ENCODE results near the gene SAMD15.

SAMD15 gene

DNA sequence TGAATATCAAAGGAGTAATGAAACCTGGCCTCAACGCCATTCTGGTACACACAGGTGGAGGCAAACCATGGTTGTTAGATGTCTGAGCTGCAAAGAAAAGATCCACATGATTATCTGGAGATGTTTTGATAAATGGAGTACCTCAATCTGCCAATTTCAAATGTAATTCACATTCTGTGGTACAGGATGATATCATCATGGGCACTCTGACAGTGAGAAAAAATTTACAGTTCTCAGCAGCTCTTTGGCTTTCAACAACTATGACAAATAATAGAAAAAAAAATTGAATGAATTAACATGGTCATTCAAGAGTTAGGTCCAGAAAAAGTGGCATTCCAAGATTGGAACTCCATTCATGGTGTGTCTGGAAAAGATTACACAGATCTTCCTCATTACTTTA, 17.6 kb upstream of the SAMD15 start:
- no peaks in the 10 kb centered on the region for H4K20me1 ChIP-seq (ENCODE audit: low read depth, low read length)
- 0 out of 2 replicates have a peak, but pooled peaks cover 8% of the 10 kb centered on the region for H3K9me3 ChIP-seq (ENCODE audit: insufficient read depth, low read length)
- TF ChIP-seq EZH2phosphoT487 (conservative IDR thresholded peaks at IDR 0.05; ENCODE audit: low read length), result no peak
- TF ChIP-seq, protein P1, sequence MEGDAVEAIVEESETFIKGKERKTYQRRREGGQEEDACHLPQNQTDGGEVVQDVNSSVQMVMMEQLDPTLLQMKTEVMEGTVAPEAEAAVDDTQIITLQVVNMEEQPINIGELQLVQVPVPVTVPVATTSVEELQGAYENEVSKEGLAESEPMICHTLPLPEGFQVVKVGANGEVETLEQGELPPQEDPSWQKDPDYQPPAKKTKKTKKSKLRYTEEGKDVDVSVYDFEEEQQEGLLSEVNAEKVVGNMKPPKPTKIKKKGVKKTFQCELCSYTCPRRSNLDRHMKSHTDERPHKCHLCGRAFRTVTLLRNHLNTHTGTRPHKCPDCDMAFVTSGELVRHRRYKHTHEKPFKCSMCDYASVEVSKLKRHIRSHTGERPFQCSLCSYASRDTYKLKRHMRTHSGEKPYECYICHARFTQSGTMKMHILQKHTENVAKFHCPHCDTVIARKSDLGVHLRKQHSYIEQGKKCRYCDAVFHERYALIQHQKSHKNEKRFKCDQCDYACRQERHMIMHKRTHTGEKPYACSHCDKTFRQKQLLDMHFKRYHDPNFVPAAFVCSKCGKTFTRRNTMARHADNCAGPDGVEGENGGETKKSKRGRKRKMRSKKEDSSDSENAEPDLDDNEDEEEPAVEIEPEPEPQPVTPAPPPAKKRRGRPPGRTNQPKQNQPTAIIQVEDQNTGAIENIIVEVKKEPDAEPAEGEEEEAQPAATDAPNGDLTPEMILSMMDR (IDR thresholded peaks at IDR 0.05; ENCODE audit: insufficient read depth, low read length, poor library complexity, severe bottlenecking), result no peak
- H2AFZ ChIP-seq (ENCODE audit: low read depth, low read length, severe bottlenecking), result no peak overlapping the region
- H3K4me2 ChIP-seq (ENCODE audit: low read depth, low read length, poor library complexity, severe bottlenecking), result no peak overlapping the region
- H3K79me2 ChIP-seq (ENCODE audit: insufficient read depth, low read length), result peaks cover 68% of the 10 kb centered on the region
- peaks cover 12% of the 10 kb centered on the region; the same call in 1 of the 2 replicates for H3F3A ChIP-seq (ENCODE audit: insufficient read depth)
- H3K27ac ChIP-seq (ENCODE audit: low read depth, low read length), result peak overlapping the region; percentile 31; the same call in 1 of the 2 replicates
- no peak overlapping the region for H3K4me3 ChIP-seq (ENCODE audit: insufficient read depth, low read length, poor library complexity, severe bottlenecking)
- H3K27me3 ChIP-seq (ENCODE audit: low read length), result no peaks in the 10 kb centered on the region
- H3K9ac ChIP-seq (ENCODE audit: low read length), result no peak overlapping the region
- no peaks in the 10 kb centered on the region for H3K9me2 ChIP-seq (replicated peaks; ENCODE audit: insufficient read depth, low read length)
- peaks cover 16% of the 10 kb centered on the region for H3K36me3 ChIP-seq (ENCODE audit: low read length)

DNA sequence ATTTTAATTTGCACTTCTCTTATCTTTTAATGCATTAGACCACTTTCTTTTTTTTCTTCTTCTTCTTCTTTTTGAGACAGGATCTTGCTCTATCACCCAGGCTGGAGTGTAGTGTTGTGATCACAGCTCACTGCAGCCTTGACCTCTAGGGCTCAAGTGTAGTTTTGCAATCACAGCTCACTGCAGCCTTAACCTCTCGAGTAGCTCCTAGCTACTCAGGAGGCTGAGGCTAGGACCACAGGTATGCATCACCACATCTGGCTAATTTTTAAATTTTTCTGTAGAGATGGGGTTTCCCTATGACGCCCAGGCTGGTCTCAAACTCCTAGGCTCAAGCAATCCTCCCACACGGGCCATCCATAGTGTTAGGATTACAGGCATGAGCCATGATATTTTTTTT, 13.0 kb upstream of the SAMD15 start:
- Histone ChIP-seq H3K79me2 (ENCODE audit: insufficient read depth, low read length) (peaks cover 67% of the 10 kb centered on the region), H3K4me2 (ENCODE audit: low read depth, low read length, poor library complexity, severe bottlenecking) (no peak overlapping the region), H3K36me3 (ENCODE audit: low read length) (peaks cover 16% of the 10 kb centered on the region), H3K4me3 (ENCODE audit: insufficient read depth, low read length, poor library complexity, severe bottlenecking) (no peak overlapping the region), H3K27ac (ENCODE audit: low read depth, low read length) (no peak overlapping the region), H3K9ac (ENCODE audit: low read length) (no peak overlapping the region), H4K20me1 (ENCODE audit: low read depth, low read length) (peaks cover 7% of the 10 kb centered on the region; the same call in 1 of the 2 replicates), H3F3A (ENCODE audit: insufficient read depth) (peaks cover 15% of the 10 kb centered on the region; the same call in 1 of the 2 replicates), H3K27me3 (ENCODE audit: low read length) (no peaks in the 10 kb centered on the region), H3K9me2 (replicated peaks; ENCODE audit: insufficient read depth, low read length) (no peaks in the 10 kb centered on the region), H2AFZ (ENCODE audit: low read depth, low read length, severe bottlenecking) (no peak overlapping the region), H3K9me3 (ENCODE audit: insufficient read depth, low read length) (0 out of 2 replicates have a peak, but pooled peaks cover 8% of the 10 kb centered on the region)
- TF ChIP-seq, protein P1 (IDR thresholded peaks at IDR 0.05; ENCODE audit: insufficient read depth, low read length, poor library complexity, severe bottlenecking), result no peak
- TF ChIP-seq EZH2phosphoT487 (conservative IDR thresholded peaks at IDR 0.05; ENCODE audit: low read length), result no peak

DNA sequence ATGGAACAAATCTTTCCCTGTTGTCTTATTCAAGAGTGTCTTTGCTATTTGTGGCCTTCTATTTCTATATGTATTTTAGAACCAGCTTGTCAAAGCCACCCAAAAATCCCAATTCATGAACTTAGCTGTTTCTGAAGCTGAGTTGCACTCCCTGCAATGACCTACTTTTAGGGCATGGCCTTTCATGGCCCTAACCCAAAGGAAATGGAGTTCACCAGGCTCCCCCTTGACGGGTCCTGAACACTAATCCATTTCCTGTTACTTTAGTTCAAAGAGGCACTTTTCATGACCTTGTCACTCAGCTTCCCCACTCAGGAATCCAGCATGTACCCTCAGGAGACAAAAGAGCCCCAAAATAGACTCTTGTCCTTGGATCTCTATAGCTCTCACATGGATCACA, 7.9 kb upstream of the SAMD15 start:
- peaks cover 59% of the 10 kb centered on the region for H3K79me2 ChIP-seq (ENCODE audit: insufficient read depth, low read length)
- H2AFZ ChIP-seq (ENCODE audit: low read depth, low read length, severe bottlenecking), result no peak overlapping the region
- H3K4me2 ChIP-seq (ENCODE audit: low read depth, low read length, poor library complexity, severe bottlenecking), result no peak overlapping the region
- TF ChIP-seq, protein P1 (IDR thresholded peaks at IDR 0.05; ENCODE audit: insufficient read depth, low read length, poor library complexity, severe bottlenecking), result no peak
- TF ChIP-seq EZH2phosphoT487 (conservative IDR thresholded peaks at IDR 0.05; ENCODE audit: low read length), result no peak
- H3K9ac ChIP-seq (ENCODE audit: low read length), result no peak overlapping the region
- H3K27me3 ChIP-seq (ENCODE audit: low read length), result no peaks in the 10 kb centered on the region
- H3K27ac ChIP-seq (ENCODE audit: low read depth, low read length), result no peak overlapping the region
- H3K36me3 ChIP-seq (ENCODE audit: low read length), result no peaks in the 10 kb centered on the region; the same call in none of the 2 replicates
- H3K9me2 ChIP-seq (replicated peaks; ENCODE audit: insufficient read depth, low read length), result no peaks in the 10 kb centered on the region
- peaks cover 7% of the 10 kb centered on the region; the same call in 1 of the 2 replicates for H4K20me1 ChIP-seq (ENCODE audit: low read depth, low read length)
- no peak overlapping the region for H3K4me3 ChIP-seq (ENCODE audit: insufficient read depth, low read length, poor library complexity, severe bottlenecking)
- no peaks in the 10 kb centered on the region for H3K9me3 ChIP-seq (ENCODE audit: insufficient read depth, low read length)
- H3F3A ChIP-seq (ENCODE audit: insufficient read depth), result peaks cover 30% of the 10 kb centered on the region

All from SU-DHL-6 (cell line).